ENCODE measurements around the gene FICD.
"Not testable (repeated sequence)": the region's sequence is repeated elsewhere in the genome, so short reads cannot be mapped to it uniquely, and the experiment has no call there.

Gene FICD

DNA sequence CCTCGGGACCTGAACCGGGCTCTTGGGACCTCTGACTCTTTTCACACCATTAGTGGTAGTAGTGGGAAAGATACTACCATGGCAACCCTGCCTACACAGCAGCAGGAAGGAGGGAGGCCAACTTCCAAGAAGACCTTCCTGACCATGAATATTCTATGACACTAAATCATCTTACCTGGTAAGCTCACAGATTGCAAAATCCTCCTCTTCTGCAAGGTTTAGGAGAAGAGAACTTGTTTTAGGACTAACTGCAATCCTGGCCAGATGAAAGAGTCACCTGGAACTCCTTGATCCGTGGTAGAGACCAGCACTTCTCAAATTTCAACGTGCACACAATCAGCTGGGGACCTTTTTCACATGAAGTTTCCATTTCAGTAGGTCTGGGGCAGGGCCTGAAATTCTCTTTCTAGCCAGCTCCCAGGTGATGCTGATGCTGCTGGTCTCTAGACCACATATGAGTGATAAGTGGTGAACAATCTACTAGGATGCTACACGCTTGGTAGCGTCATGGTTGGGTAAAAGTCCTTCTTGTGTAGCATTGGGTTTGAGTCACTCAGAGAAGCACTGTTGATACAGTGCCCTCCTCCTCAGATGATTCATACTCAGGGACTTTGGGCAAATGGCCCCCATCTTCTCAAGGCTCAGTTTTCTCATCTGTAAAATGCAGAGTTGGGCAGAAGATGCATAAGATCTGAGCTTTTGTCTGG lies 35.6 kb upstream of the FICD start:
- H3K27me3 ChIP-seq, result no peaks in the 10 kb centered on the region
- TF ChIP-seq Cebpa-rat (IDR thresholded peaks at IDR 0.05), result no peak
- H3K4me3 ChIP-seq, result no peak overlapping the region
- H3K9me3 ChIP-seq, result no peaks in the 10 kb centered on the region
- H3K36me3 ChIP-seq, result no peaks in the 10 kb centered on the region
- H3K27ac ChIP-seq, result no peak overlapping the region
- H3K9ac ChIP-seq, result no peak overlapping the region
- H4K20me1 ChIP-seq, result no peaks in the 10 kb centered on the region
- H3K4me2 ChIP-seq, result no peak overlapping the region
- 0 out of 2 replicates have a peak, but pooled peaks cover 5% of the 10 kb centered on the region for H3K4me1 ChIP-seq

DNA sequence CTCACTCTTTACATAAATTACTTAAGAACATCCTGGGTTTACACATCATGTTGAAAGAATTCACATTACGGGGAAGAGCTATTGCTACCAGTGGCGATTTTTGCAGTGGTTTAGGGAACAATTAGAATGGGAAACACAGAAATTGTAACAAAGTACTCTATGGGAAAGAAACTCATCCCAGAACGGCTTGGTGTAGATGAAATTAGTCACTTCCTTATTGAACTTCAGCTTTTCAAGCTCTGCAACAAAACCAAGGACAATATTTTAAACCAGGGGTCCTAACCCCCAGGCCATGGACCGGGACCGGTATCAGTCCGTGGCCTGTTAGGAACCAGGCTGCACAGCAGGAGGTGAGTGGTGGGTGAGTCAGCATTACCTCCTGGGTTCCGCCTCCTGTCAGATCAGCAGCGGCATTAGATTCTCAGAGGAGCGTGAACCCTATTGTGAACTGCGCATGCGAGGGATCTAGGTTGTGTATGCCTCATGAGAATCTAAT lies 32.3 kb upstream of the FICD start:
- Histone ChIP-seq H3K9ac (no peak overlapping the region), H3K27ac (no peak overlapping the region), H3K4me2 (no peak overlapping the region), H3K27me3 (no peaks in the 10 kb centered on the region), H3K36me3 (no peaks in the 10 kb centered on the region), H4K20me1 (no peaks in the 10 kb centered on the region), H3K4me1 (0 out of 2 replicates have a peak, but pooled peaks cover 5% of the 10 kb centered on the region), H3K4me3 (no peak overlapping the region), H3K9me3 (0 out of 2 replicates have a peak, but pooled peaks cover 8% of the 10 kb centered on the region)
- no peak for TF ChIP-seq Cebpa-rat (IDR thresholded peaks at IDR 0.05)

DNA sequence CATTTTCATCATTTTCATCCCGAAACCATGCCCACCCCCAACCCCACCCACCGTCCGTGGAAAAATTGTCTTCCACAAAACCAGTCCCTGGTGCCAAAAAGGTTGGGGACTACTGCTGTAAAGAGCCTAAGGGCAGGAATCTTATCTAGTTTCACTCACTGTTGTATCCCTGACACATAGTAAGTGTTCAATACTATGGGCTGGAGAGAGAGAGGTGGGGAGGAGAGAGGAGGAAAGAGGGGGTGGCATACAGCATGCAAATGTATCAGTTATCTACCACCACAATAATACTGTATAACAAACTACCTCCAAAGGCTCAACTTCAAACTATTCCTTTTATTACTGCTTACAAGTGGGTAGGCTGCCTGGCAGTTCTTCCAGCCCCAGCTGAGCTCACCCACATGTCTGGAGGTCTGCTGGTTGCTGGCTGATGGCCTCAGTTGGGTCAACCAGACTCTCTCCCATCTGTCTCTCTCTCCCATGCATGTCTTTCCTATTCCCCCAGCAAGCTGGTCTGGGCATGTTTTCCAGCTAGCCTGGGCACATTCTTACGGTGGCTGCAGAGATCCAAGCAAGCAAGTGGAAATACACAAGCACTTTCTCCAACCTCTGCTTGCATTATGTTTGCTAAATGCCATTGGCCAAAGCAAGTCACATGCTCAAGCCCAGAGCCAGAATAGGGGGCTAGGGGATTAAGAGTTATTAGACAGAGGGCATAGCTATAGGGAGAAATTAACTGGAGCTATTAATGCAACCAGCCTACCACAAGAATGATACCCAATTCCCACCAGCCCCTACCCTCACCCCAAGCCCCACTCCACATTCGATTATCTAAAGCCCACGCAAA lies 31.6 kb upstream of the FICD start:
- Histone ChIP-seq H3K4me2 (no peak overlapping the region), H3K4me3 (no peak overlapping the region), H3K9ac (no peak overlapping the region), H3K27me3 (no peaks in the 10 kb centered on the region), H3K4me1 (0 out of 2 replicates have a peak, but pooled peaks cover 5% of the 10 kb centered on the region), H3K27ac (no peak overlapping the region), H4K20me1 (no peaks in the 10 kb centered on the region), H3K9me3 (0 out of 2 replicates have a peak, but pooled peaks cover 9% of the 10 kb centered on the region), H3K36me3 (no peaks in the 10 kb centered on the region)
- TF ChIP-seq Cebpa-rat (IDR thresholded peaks at IDR 0.05), result no peak

DNA sequence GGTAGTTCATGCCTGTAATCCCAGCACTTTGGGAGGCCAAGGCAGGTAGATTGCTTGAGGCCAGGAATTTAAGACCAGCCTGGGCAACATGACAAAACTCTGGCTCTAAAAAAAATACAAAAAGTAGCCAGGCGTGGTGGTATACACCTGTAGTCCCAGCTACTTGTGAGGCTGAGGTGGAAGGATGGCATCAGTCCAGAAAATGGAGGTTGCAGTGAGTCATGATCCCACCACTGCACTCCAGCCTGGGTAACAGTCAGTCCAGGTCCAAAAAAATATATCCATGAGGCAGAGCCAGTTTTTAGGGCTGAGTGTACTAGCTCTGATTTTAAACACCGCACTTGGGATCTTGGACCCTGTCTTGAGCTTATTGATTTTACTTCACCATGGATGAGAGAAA lies 30.6 kb upstream of the FICD start:
- H4K20me1 ChIP-seq, result no peaks in the 10 kb centered on the region
- no peak overlapping the region for H3K4me3 ChIP-seq
- no peak overlapping the region for H3K4me2 ChIP-seq
- H3K27me3 ChIP-seq, result no peaks in the 10 kb centered on the region
- no peak overlapping the region for H3K27ac ChIP-seq
- 0 out of 2 replicates have a peak, but pooled peaks cover 9% of the 10 kb centered on the region for H3K9me3 ChIP-seq
- no peak overlapping the region for H3K9ac ChIP-seq
- TF ChIP-seq Cebpa-rat (IDR thresholded peaks at IDR 0.05), result no peak
- H3K4me1 ChIP-seq, result no peaks in the 10 kb centered on the region
- no peaks in the 10 kb centered on the region for H3K36me3 ChIP-seq

- Histone ChIP-seq H3K36me3 (no peaks in the 10 kb centered on the region), H3K4me2 (no peak overlapping the region), H3K9ac (no peak overlapping the region), H4K20me1 (no peaks in the 10 kb centered on the region), H3K27ac (no peak overlapping the region), H3K4me3 (no peak overlapping the region), H3K9me3 (0 out of 2 replicates have a peak, but pooled peaks cover 9% of the 10 kb centered on the region), H3K4me1 (no peaks in the 10 kb centered on the region), H3K27me3 (no peaks in the 10 kb centered on the region)
- TF ChIP-seq Cebpa-rat (IDR thresholded peaks at IDR 0.05), result no peak
These were observed 30.2 kb upstream of the FICD start for GRCh38 chr12:108484845-108485244.

DNA sequence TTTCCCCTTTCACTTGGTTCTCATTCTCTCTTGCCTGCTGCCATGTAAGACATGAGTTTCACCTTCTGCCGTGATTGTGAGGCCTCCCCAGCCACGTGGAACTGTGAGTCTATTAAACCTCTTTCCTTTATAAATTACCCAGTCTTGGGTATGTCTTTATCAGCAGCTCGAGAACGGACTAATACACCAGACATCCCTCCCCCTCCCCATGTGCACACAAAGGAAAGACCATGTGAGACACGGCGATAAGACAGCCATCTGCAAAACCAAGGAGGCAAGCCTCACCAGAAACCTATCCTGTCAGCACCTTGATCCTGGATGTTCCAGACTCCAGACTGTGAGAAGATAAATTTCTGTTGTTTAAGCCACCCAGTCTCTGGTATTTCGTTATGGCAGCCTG lies 29.7 kb upstream of the FICD start:
- not testable (repeated sequence) for H4K20me1 ChIP-seq, H3K9ac ChIP-seq, H3K4me2 ChIP-seq, H3K4me3 ChIP-seq, H3K27me3 ChIP-seq, H3K36me3 ChIP-seq, H3K4me1 ChIP-seq, H3K9me3 ChIP-seq, H3K27ac ChIP-seq

DNA sequence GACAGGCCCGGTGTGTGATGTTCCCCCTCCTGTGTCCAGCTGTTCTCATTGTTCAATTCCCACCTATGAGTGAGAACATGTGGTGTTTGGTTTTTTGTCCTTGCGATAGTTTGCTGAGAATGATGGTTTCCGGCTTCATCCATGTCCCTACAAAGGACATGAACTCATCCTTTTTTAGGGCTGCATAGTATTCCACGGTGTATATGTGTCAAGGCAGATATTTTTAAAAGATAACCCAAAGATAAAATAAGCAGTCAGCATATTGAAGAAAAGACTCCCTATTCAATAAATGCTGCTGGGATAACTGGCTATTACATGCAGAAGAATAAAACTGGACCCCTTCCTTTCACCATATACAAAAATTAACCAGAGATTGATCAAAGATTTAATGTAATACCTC lies 28.0 kb upstream of the FICD start:
- not testable (repeated sequence) for H3K4me2 ChIP-seq, H4K20me1 ChIP-seq, H3K9ac ChIP-seq, H3K9me3 ChIP-seq, H3K4me1 ChIP-seq, H3K4me3 ChIP-seq, H3K36me3 ChIP-seq, H3K27ac ChIP-seq, H3K27me3 ChIP-seq

- no peaks in the 10 kb centered on the region for H3K27me3 ChIP-seq
- 0 out of 2 replicates have a peak, but pooled peaks cover 9% of the 10 kb centered on the region for H3K9me3 ChIP-seq
- H3K9ac ChIP-seq, result no peak overlapping the region
- H3K4me2 ChIP-seq, result no peak overlapping the region
- no peak overlapping the region for H3K4me3 ChIP-seq
- no peaks in the 10 kb centered on the region for H3K36me3 ChIP-seq
- TF ChIP-seq Cebpa-rat (IDR thresholded peaks at IDR 0.05), result no peak
- H4K20me1 ChIP-seq, result no peaks in the 10 kb centered on the region
- no peak overlapping the region for H3K27ac ChIP-seq
- no peaks in the 10 kb centered on the region for H3K4me1 ChIP-seq
These were observed 23.8 kb upstream of the FICD start for GRCh38 chr12:108491256-108491655.

GRCh38 chr12:108495054-108495453 lies 20.0 kb upstream of the FICD start:
- Histone ChIP-seq H3K4me2 (no peak overlapping the region), H3K9me3 (no peaks in the 10 kb centered on the region), H3K27ac (no peak overlapping the region), H3K27me3 (no peaks in the 10 kb centered on the region), H3K4me1 (no peaks in the 10 kb centered on the region), H4K20me1 (no peaks in the 10 kb centered on the region), H3K9ac (no peak overlapping the region), H3K36me3 (no peaks in the 10 kb centered on the region), H3K4me3 (no peak overlapping the region)
- TF ChIP-seq Cebpa-rat (IDR thresholded peaks at IDR 0.05), result no peak
